Epithelial cell of proximal tubule (primary cell): Measurements from ENCODE around the gene PLRG1. TPM values are rescaled to one million over a fixed set of nuclear protein-coding genes. Genes with fewer than 3 reads are reported as not detected.

Source experiments
- DNase-seq: peaks from one replicate; pipeline ENCODE4 v3.0.0-alpha.2; 2011; ENCODE audit warnings: low read depth
- H3K4me3 ChIP-seq: 2 replicates; pipeline ENCODE4 v1.5.1; 2011; ENCODE audit warnings: low read depth, mild to moderate bottlenecking, low read length
- total RNA-seq: library from RNA; depleted of rRNA; stranded (reverse); fragments of >200 nt; gene quantifications from 2 replicates; pipeline ENCODE4 v1.2.3, GENCODE V29; 2015
- TF ChIP-seq, protein P1 (sequence below): conservative IDR thresholded peaks from 2 replicates; pipeline ENCODE4 v1.5.1; 2012; ENCODE audit warnings: low read depth, mild to moderate bottlenecking, low read length

Gene PLRG1
- total RNA-seq, 1 donor from 2014 or later = 94.4 TPM

GRCh38 chr4:154521607-154522006, 28.6 kb downstream of the PLRG1 start:
- no peak for DNase-seq
- TF ChIP-seq, protein P1, sequence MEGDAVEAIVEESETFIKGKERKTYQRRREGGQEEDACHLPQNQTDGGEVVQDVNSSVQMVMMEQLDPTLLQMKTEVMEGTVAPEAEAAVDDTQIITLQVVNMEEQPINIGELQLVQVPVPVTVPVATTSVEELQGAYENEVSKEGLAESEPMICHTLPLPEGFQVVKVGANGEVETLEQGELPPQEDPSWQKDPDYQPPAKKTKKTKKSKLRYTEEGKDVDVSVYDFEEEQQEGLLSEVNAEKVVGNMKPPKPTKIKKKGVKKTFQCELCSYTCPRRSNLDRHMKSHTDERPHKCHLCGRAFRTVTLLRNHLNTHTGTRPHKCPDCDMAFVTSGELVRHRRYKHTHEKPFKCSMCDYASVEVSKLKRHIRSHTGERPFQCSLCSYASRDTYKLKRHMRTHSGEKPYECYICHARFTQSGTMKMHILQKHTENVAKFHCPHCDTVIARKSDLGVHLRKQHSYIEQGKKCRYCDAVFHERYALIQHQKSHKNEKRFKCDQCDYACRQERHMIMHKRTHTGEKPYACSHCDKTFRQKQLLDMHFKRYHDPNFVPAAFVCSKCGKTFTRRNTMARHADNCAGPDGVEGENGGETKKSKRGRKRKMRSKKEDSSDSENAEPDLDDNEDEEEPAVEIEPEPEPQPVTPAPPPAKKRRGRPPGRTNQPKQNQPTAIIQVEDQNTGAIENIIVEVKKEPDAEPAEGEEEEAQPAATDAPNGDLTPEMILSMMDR = no peak
- H3K4me3 ChIP-seq = no peak overlapping the region

GRCh38 chr4:154519214-154519613, 31.0 kb downstream of the PLRG1 start:
- TF ChIP-seq, protein P1 = no peak
- H3K4me3 ChIP-seq = no peak overlapping the region
- DNase-seq = no peak

DNA sequence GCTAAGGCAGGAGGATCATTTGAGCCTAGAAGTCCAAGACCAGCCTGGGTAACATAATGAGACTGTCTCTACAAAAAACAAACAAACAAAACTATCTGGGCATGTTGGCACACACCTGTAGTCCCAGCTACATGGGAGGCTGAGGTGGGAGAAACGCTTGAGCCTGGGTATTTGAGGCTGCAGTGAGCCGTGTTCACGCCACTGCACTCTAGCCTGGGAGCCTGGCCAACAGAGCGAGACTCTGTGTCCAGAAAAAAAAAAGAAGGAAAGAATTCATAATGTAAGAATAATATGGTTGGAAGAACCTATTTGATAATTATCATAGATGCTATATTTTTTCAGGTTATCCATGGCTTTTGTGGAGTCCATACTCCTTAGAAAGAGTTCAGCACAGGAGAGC, 32.6 kb downstream of the PLRG1 start:
- no peak for DNase-seq
- no peak overlapping the region for H3K4me3 ChIP-seq
- TF ChIP-seq, protein P1 = no peak

GRCh38 chr4:154516318-154517029, 33.7 kb downstream of the PLRG1 start:
- H3K4me3 ChIP-seq = no peak overlapping the region
- TF ChIP-seq, protein P1 = no peak
- DNase-seq = no peak

DNA sequence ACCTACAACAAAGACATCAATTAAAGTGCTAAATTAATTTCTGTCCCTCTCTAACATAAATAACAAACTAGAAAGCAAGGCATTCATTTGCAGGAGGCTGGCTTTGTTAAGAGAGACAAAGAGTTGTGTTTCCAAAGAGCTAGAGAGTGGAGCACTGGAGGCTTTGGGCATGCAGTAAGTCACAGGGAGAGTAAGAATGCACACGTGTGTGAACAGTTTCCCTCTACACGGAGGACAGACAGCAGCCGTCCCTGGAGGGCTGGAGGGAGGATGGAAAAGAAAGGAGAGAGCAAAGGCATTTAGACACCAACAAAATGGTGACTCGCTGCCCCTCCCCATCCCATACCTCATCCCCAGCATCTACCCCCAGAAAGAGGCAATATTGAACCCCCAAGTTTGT, 38.2 kb downstream of the PLRG1 start:
- H3K4me3 ChIP-seq = no peak overlapping the region
- no peak for DNase-seq
- TF ChIP-seq, protein P1 = no peak

DNA sequence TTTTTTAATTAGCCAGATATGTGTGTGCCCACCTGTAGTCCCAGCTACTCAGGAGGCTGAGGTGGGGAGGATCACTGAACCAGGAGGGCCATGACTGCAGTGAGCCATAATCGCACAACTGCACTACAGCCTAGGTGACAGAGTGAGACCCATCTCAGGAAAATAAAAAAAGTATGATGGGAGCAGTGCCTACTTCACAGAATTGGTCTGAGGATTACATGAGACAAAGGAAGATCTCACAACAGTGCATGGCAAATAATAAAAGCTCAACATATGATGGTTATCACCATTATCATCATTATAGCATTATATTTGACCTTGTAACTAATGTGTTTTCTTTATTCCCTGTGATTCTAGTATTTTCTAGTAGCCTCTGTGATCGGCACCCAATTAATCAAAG, 38.7 kb downstream of the PLRG1 start:
- TF ChIP-seq, protein P1 = no peak
- H3K4me3 ChIP-seq = no peak overlapping the region
- no peak for DNase-seq

DNA sequence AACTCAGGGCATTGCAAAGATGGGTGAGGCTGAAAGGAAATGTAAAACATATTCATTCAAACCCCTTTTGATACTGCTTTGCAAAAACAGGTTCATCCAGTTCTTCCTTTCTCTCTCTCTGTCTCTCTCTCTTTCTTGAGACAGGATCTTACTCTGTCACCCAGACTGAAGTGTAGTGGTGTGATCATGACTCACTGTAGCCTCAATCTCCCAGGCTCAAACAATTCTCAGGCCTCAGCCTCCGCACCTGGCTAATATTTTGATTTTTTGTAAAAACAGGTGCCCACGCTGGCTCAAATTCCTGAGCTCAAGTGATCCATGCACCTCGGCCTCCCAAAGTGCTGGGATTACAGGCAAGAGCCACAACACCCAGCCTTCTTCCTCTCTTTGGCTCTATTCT, 43.0 kb downstream of the PLRG1 start:
- peak; percentile 36 for DNase-seq
- no peak overlapping the region for H3K4me3 ChIP-seq
- TF ChIP-seq, protein P1 = no peak
